GM12878 (cell line): ENCODE results near the gene SAYSD1. TPM values are rescaled to one million over a fixed set of nuclear protein-coding genes. Genes with fewer than 3 reads are reported as not detected.

Experiments
- ATAC-seq: fragments of 200-7000 bp; cut with Tn5 transposase; 3 replicates; pipeline ENCODE4 v1.9.1; 2020; ENCODE audit warnings: mild to moderate bottlenecking, moderate library complexity
- BruUV-seq: library from RNA; stranded (reverse); fragments of 400-500 nt; replicated peaks from 2 replicates; lab custom pipeline; 2021; lab: Mats Ljungman, UMichigan
- CTCF ChIA-PET: fragments of 300-600 bp; sonication (Branson Sonifier 250); formaldehyde crosslinking; extraction: SDS; loops from one replicate; lab custom pipeline; 2021; ENCODE audit warnings: inconsistent platforms; lab: Yijun Ruan, JAX
- POLR2A ChIA-PET: fragments of 350-600 bp; formaldehyde crosslinking; extraction: SDS; loops from one replicate; lab custom pipeline; 2021; ENCODE audit warnings: inconsistent platforms; lab: Charles Lee
- RAD21 ChIA-PET: fragments of 300-600 bp; sonication (Branson Sonifier 250); formaldehyde crosslinking; loops from one replicate; lab custom pipeline; 2023; ENCODE audit warnings: antibody characterized with exemption; ENCODE audit not compliant: unreplicated experiment; lab: Charles Lee
- SMC1A ChIA-PET: fragments of 300-600 bp; sonication (Branson Sonifier 250); formaldehyde crosslinking; loops from one replicate; lab custom pipeline; 2023; ENCODE audit not compliant: unreplicated experiment, uncharacterized antibody; lab: Charles Lee
- DNase-seq: peaks from one replicate; pipeline ENCODE4 v3.0.0-alpha.2; 2011; ENCODE audit warnings: low read depth, low spot score
- FAIRE-seq: peaks from 3 replicates; lab custom pipeline; 2011; peaks lifted over from hg19 to GRCh38; lab: Jason Lieb, UNC
- H2AFZ ChIP-seq: 2 replicates; pipeline ENCODE4 v1.6.0; 2011; ENCODE audit warnings: low read depth, low read length, control low read depth; ENCODE audit not compliant: control insufficient read depth
- H3K27ac ChIP-seq: 2 replicates; pipeline ENCODE4 v1.5.1; 2011; ENCODE audit warnings: control low read depth; ENCODE audit not compliant: control insufficient read depth, insufficient read depth
- H3K27me3 ChIP-seq, 2 experiments: replicated peaks in 1 of 2; 2 replicates each; pipeline versions ENCODE4 v1.6.0 to v1.6.1; 2011; ENCODE audit warnings: low read length in 1 of 2; ENCODE audit not compliant: control insufficient read depth in 2 of 2, insufficient read depth in 2 of 2
- H3K36me3 ChIP-seq, 2 experiments: 2 replicates each; pipeline ENCODE4 v1.5.1; 2011; ENCODE audit warnings: low read length in 1 of 2; ENCODE audit not compliant: control insufficient read depth in 2 of 2, insufficient read depth in 2 of 2
- H3K4me1 ChIP-seq: 2 replicates; pipeline ENCODE4 v1.6.1; 2011; ENCODE audit warnings: mild to moderate bottlenecking, low read length, moderate library complexity, mixed read lengths; ENCODE audit not compliant: control insufficient read depth, insufficient read depth
- H3K4me2 ChIP-seq: 2 replicates; pipeline ENCODE4 v1.6.0; 2011; ENCODE audit warnings: control low read depth; ENCODE audit not compliant: control insufficient read depth, insufficient read depth
- H3K4me3 ChIP-seq: fragments of 200-600 bp; sonication (generic); 2 replicates; pipeline ENCODE4 v1.5.1; 2016
- H3K79me2 ChIP-seq: 2 replicates; pipeline ENCODE4 v1.6.0; 2011; ENCODE audit warnings: low read length; ENCODE audit not compliant: control insufficient read depth, insufficient read depth
- H3K9ac ChIP-seq: 2 replicates; pipeline ENCODE4 v1.8.0; 2011; ENCODE audit warnings: low read length, control low read depth, mixed read lengths; ENCODE audit not compliant: control insufficient read depth, insufficient read depth
- H3K9me3 ChIP-seq: replicated peaks from 3 replicates; pipeline ENCODE4 v1.5.1; 2011; ENCODE audit warnings: mild to moderate bottlenecking, low read length; ENCODE audit not compliant: control insufficient read depth, insufficient read depth
- H4K20me1 ChIP-seq: 2 replicates; pipeline ENCODE4 v1.6.0; 2011; ENCODE audit not compliant: control insufficient read depth, insufficient read depth
- CBX3 ChIP-seq: fragments of 200-600 bp; sonication (generic); IDR thresholded peaks from 2 replicates; pipeline ENCODE4 v1.6.1; 2016; ENCODE audit warnings: low read depth, borderline replicate concordance
- HSF1 ChIP-seq: fragments of 150-350 bp; IDR thresholded peaks from 2 replicates; pipeline ENCODE4 v1.6.1; 2014; ENCODE audit warnings: mild to moderate bottlenecking, low read depth, low read length
- KLF5 ChIP-seq: fragments of 450-650 bp; IDR thresholded peaks from 2 replicates; pipeline ENCODE4 v1.6.1; 2014; ENCODE audit warnings: mild to moderate bottlenecking; ENCODE audit not compliant: partially characterized antibody
- SUZ12 ChIP-seq: fragments of 200-600 bp; sonication (generic); IDR thresholded peaks from one replicate; pipeline ENCODE4 v1.6.1; 2018; ENCODE audit warnings: antibody characterized with exemption, mild to moderate bottlenecking; ENCODE audit not compliant: unreplicated experiment
- ZNF687 ChIP-seq: fragments of 450-650 bp; IDR thresholded peaks from 2 replicates; pipeline ENCODE4 v1.6.1; 2017; ENCODE audit warnings: mild to moderate bottlenecking, moderate library complexity
- WGBS: methylation state at CpG from one replicate; pipeline ENCODE4 v1.1.6; 2016; ENCODE audit warnings: low lambda C conversion rate; ENCODE audit not compliant: insufficient replicate concordance, insufficient coverage; ENCODE audit errors: missing lambda C conversion rate; 5-methylcytosine and 5-hydroxymethylcytosine counted together
- in situ Hi-C: fragments of 300-500 bp; cut with MboI; formaldehyde crosslinking; loops from 9 replicates; pipeline ENCODE4 v1.14.3; 2018; ENCODE audit warnings: mixed read lengths
- intact Hi-C: fragments of 100-400 bp; cut with micrococcal nuclease; formaldehyde crosslinking; loops from one replicate; pipeline ENCODE4 v1.14.2; 2022; ENCODE audit not compliant: unreplicated experiment
- polyA plus RNA-seq, 11 experiments: library from polyadenylated mRNA; depleted of rRNA in 4 of 11; unstranded in 6 of 11; stranded (reverse) in 5 of 11; fragments of >200 nt; fragmentation: Nextera tagmentation in 4 of 11; fragmentation: Illumina TruSeq in 1 of 11; extraction: Ambion mirVana in 4 of 11; extraction: Trizol in 1 of 11; gene quantifications; 1 replicate in 1 of 11; 2 replicates in 10 of 11; pipeline versions ENCODE4 v1.2.1 to v1.2.3, GENCODE V29; 2011 to 2016; ENCODE audit warnings: inconsistent platforms in 2 of 11, missing spikeins in 2 of 11, low read depth in 1 of 11
- total RNA-seq, 4 experiments: library from RNA; depleted of rRNA in 3 of 4; stranded (reverse); fragments of >200 nt in 3 of 4; fragmentation: Illumina TruSeq in 1 of 4; extraction: Trizol in 1 of 4; gene quantifications; 2 replicates each; pipeline versions ENCODE4 v1.2.1 to v1.2.3, GENCODE V29; 2013 to 2021
- TF ChIP-seq, protein P1 (sequence below): IDR thresholded peaks from 2 replicates; pipeline ENCODE4 v1.6.1; 2012; ENCODE audit warnings: improper control_type of control experiment, low read depth, low read length; ENCODE audit not compliant: insufficient replicate concordance
- TF ChIP-seq, protein P2 (sequence below): fragments of 450-650 bp; IDR thresholded peaks from 2 replicates; pipeline ENCODE4 v1.6.1; 2017; ENCODE audit warnings: borderline replicate concordance
- TF ChIP-seq, protein P3 (sequence below): IDR thresholded peaks from 2 replicates; pipeline ENCODE4 v1.6.1; 2012; ENCODE audit warnings: low read depth, low read length, improper control_type of control experiment

Gene SAYSD1
- total and polyA plus RNA-seq, 10 of the 15 experiments (the other 5 are each of a cell fraction or from before 2014, with no cell fraction given) = 1.5 to 7.3 (median 6.4) TPM

GRCh38 chr6:39108041-39108839 is 6.7 kb downstream of the SAYSD1 start:
- no peak overlapping the region for H3K4me2 ChIP-seq
- BruUV-seq = no TSS peak
- no peak for DNase-seq
- RAD21 ChIA-PET = no interaction called here
- H3K27ac ChIP-seq = no peak overlapping the region
- no peak overlapping the region for H2AFZ ChIP-seq
- FAIRE-seq = no peak
- no peaks in the 10 kb centered on the region for H3K36me3 ChIP-seq
- no peaks in the 10 kb centered on the region for H3K9me3 ChIP-seq
- POLR2A ChIA-PET = no interaction called here
- intact Hi-C loops (no loop called here), in situ Hi-C loops (no loop called here)
- 80% methylated on average over 7 of the region's 7 CpGs for WGBS
- H3K27me3 ChIP-seq = no peaks in the 10 kb centered on the region
- H3K79me2 ChIP-seq = no peaks in the 10 kb centered on the region
- no peak for ATAC-seq
- no peak overlapping the region for H3K4me3 ChIP-seq
- H3K4me1 ChIP-seq = no peaks in the 10 kb centered on the region
- CTCF ChIA-PET = interaction anchor here (0.7 kb wide), 1 partner anchor 1007 kb away, joined by 3 read pairs; no protein-coding TSS in a partner anchor
- H4K20me1 ChIP-seq = no peaks in the 10 kb centered on the region
- SMC1A ChIA-PET = no interaction called here
- H3K9ac ChIP-seq = no peak overlapping the region
- TF ChIP-seq HSF1 = no peak
- no peak for TF ChIP-seq CBX3
- TF ChIP-seq, protein P1, sequence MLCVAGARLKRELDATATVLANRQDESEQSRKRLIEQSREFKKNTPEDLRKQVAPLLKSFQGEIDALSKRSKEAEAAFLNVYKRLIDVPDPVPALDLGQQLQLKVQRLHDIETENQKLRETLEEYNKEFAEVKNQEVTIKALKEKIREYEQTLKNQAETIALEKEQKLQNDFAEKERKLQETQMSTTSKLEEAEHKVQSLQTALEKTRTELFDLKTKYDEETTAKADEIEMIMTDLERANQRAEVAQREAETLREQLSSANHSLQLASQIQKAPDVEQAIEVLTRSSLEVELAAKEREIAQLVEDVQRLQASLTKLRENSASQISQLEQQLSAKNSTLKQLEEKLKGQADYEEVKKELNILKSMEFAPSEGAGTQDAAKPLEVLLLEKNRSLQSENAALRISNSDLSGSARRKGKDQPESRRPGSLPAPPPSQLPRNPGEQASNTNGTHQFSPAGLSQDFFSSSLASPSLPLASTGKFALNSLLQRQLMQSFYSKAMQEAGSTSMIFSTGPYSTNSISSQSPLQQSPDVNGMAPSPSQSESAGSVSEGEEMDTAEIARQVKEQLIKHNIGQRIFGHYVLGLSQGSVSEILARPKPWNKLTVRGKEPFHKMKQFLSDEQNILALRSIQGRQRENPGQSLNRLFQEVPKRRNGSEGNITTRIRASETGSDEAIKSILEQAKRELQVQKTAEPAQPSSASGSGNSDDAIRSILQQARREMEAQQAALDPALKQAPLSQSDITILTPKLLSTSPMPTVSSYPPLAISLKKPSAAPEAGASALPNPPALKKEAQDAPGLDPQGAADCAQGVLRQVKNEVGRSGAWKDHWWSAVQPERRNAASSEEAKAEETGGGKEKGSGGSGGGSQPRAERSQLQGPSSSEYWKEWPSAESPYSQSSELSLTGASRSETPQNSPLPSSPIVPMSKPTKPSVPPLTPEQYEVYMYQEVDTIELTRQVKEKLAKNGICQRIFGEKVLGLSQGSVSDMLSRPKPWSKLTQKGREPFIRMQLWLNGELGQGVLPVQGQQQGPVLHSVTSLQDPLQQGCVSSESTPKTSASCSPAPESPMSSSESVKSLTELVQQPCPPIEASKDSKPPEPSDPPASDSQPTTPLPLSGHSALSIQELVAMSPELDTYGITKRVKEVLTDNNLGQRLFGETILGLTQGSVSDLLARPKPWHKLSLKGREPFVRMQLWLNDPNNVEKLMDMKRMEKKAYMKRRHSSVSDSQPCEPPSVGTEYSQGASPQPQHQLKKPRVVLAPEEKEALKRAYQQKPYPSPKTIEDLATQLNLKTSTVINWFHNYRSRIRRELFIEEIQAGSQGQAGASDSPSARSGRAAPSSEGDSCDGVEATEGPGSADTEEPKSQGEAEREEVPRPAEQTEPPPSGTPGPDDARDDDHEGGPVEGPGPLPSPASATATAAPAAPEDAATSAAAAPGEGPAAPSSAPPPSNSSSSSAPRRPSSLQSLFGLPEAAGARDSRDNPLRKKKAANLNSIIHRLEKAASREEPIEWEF = no peak
- TF ChIP-seq, protein P2, sequence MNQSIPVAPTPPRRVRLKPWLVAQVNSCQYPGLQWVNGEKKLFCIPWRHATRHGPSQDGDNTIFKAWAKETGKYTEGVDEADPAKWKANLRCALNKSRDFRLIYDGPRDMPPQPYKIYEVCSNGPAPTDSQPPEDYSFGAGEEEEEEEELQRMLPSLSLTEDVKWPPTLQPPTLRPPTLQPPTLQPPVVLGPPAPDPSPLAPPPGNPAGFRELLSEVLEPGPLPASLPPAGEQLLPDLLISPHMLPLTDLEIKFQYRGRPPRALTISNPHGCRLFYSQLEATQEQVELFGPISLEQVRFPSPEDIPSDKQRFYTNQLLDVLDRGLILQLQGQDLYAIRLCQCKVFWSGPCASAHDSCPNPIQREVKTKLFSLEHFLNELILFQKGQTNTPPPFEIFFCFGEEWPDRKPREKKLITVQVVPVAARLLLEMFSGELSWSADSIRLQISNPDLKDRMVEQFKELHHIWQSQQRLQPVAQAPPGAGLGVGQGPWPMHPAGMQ = no peak
- no peak for TF ChIP-seq SUZ12
- TF ChIP-seq, protein P3, sequence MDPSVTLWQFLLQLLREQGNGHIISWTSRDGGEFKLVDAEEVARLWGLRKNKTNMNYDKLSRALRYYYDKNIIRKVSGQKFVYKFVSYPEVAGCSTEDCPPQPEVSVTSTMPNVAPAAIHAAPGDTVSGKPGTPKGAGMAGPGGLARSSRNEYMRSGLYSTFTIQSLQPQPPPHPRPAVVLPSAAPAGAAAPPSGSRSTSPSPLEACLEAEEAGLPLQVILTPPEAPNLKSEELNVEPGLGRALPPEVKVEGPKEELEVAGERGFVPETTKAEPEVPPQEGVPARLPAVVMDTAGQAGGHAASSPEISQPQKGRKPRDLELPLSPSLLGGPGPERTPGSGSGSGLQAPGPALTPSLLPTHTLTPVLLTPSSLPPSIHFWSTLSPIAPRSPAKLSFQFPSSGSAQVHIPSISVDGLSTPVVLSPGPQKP = no peak
- no peak for TF ChIP-seq KLF5
- no peak for TF ChIP-seq ZNF687
